Psoas muscle (tissue), 8 donors: Measurements from ENCODE around the gene ROS1. TPM values are rescaled to one million over a fixed set of nuclear protein-coding genes. Genes with fewer than 3 reads are reported as not detected.
"Not testable (repeated sequence)": the region's sequence is repeated elsewhere in the genome, so short reads cannot be mapped to it uniquely, and the experiment has no call there.

Experiments
- ATAC-seq, 4 donors: fragments of 200-7000 bp; cut with Tn5 transposase; one replicate each; pipeline ENCODE4 v1.9.1; 2020; ENCODE audit warnings: moderate library complexity in 3 of 4, mild to moderate bottlenecking in 2 of 4
- DNase-seq, 2 donors: peaks; one replicate each; pipeline ENCODE4 v3.0.0-alpha.2; 2020
- H3K27ac ChIP-seq: fragments of 200-600 bp; one replicate; pipeline ENCODE4 v1.8.0; 2022
- H3K27me3 ChIP-seq, 3 donors: fragments of 200-600 bp in 1 of 3; one replicate each; pipeline versions ENCODE4 v1.6.1 to v1.8.0; 2013 to 2022; ENCODE audit warnings: low read length in 2 of 3, mild to moderate bottlenecking in 2 of 3, moderate library complexity in 1 of 3; ENCODE audit not compliant: insufficient read depth in 3 of 3
- H3K36me3 ChIP-seq, 2 donors: fragments of 200-600 bp in 1 of 2; one replicate each; pipeline versions ENCODE4 v1.6.1 to v1.8.0; 2013 to 2022; ENCODE audit warnings: low read depth in 1 of 2, mild to moderate bottlenecking in 1 of 2, moderate library complexity in 1 of 2; ENCODE audit not compliant: insufficient read depth in 1 of 2
- H3K4me1 ChIP-seq: fragments of 200-600 bp; one replicate; pipeline ENCODE4 v1.8.0; 2022
- H3K4me3 ChIP-seq: fragments of 200-600 bp; one replicate; pipeline ENCODE4 v1.8.0; 2022; ENCODE audit warnings: mild to moderate bottlenecking
- H3K9me3 ChIP-seq: fragments of 200-600 bp; one replicate; pipeline ENCODE4 v1.8.0; 2022
- CTCF ChIP-seq: fragments of 200-600 bp; IDR thresholded peaks from one replicate; pipeline ENCODE4 v1.8.0; 2022; ENCODE audit warnings: antibody characterized with exemption
- whole genome bisulfite sequencing, 3 donors: extraction: QIAGEN DNeasy Blood & Tissue Kit; methylation state at CpG; one replicate each; pipeline versions ENCODE4 v1.1.6 to v1.1.7; 2013; 5-methylcytosine and 5-hydroxymethylcytosine counted together
- intact Hi-C, 2 donors: fragments of 100-400 bp; cut with DNase I; formaldehyde crosslinking; loops; one replicate each; pipeline versions ENCODE4 v1.11.0 to v1.14.2; 2022
- polyA plus RNA-seq, 3 donors: library from polyadenylated mRNA; stranded (reverse); fragments of 200-250 nt; gene quantifications; one replicate each; pipeline ENCODE4 v1.2.3, GENCODE V29; 2013
- total RNA-seq, 4 donors: library from RNA; stranded (reverse); fragmentation: NEBNext Ultra II Directional in 2 of 4; extraction: Animal tissue kit (Norgen Biotek cat#: 25700) in 2 of 4; gene quantifications; one replicate each; pipeline versions ENCODE4 v1.2.1 to v1.2.4, GENCODE V29; 2021 to 2023
- donor health status: healthy with polysubstance abuse.
- donor health status: DM: no; HTN: no; CAD: no; lungs with moderate emphysema.
- donor health status: Bipolar disorder and iron deficiency.
- donor health status: healthy.
- donor health status: DM: yes; HTN: yes; CAD: no.
- donor health status: DM: no; HTN: no; CAD: no.
- donor health status: DM: no; HTN: no; CAD: no.
- donor health status: DM: yes; HTN: yes; CAD: no.

The ROS1 gene
- total and polyA plus RNA-seq, 7 donors = 0.04 to 0.06 TPM; not detected in 5

GRCh38 chr6:117444600-117444999 lies 18.9 kb upstream of the ROS1 start:
- WGBS, 3 donors = 73 to 88% (median 78%) methylated on average over 2 of the region's 2 CpGs
- no peak for TF ChIP-seq CTCF

DNA sequence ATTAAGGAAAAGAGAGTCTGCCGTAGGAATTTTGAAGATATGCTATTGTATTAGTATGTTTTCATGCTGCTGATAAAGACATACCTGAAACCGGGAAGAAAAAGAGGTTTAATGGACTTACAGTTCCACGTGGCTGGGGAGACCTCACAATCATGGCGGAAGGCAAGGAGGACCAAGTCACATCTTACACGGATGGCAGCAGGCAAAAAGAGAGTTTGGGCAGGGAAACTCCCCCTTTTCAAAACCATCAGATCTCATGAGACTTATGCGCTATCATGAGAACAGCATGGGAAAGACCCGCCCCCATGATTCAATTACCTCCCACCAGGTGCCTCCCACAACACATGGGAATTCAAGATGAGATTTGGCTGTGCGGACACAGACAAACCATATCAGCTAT lies 16.6 kb upstream of the ROS1 start:
- H3K9me3 ChIP-seq, ATAC-seq, H3K36me3 ChIP-seq, H3K4me3 ChIP-seq, DNase-seq, H3K27me3 ChIP-seq, H3K4me1 ChIP-seq, intact Hi-C loops, H3K27ac ChIP-seq: not testable (repeated sequence)
- WGBS, 3 donors = 87 to 90% (median 90%) methylated on average over 8 of the region's 8 CpGs

More at GRCh38 chr6:117444600-117444999, 18.9 kb upstream of the ROS1 start:
- DNase-seq = no peak
- no peaks in the 10 kb centered on the region for H3K9me3 ChIP-seq
- ATAC-seq = no peak
- H3K36me3 ChIP-seq = no peaks in the 10 kb centered on the region
- no peaks in the 10 kb centered on the region for H3K27me3 ChIP-seq
- peaks cover 10% of the 10 kb centered on the region for H3K4me1 ChIP-seq
- no peak overlapping the region for H3K27ac ChIP-seq
- intact Hi-C loops = no loop called here
- no peak overlapping the region for H3K4me3 ChIP-seq

DNA sequence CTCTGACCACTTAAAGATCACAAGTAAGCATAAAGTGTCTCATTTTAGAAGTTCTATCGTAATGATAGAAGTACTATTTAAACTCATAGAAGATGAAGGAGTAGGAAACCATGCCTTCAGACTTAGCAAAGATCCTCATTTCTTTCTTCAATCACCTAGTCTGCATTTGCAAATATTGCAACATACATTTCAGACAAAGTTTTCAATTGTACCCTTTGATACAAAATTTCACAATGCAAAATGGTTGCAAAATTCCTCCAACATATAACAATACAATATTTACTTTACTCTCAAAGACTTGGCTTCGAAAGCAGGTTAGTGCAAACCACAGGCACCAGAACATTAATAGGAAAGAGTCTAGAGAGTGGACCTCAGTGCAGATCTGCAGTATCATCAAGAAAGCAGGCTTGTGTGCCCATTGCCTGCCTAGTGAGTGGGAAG lies 16.1 kb upstream of the ROS1 start:
- Histone ChIP-seq H3K36me3 (no peaks in the 10 kb centered on the region), H3K9me3 (no peaks in the 10 kb centered on the region), H3K4me3 (no peak overlapping the region), H3K27me3 (peaks cover 0 to 3% (median 0%) of the 10 kb centered on the region in 3 donors), H3K27ac (no peak overlapping the region), H3K4me1 (no peaks in the 10 kb centered on the region)
- ATAC-seq = no peak
- intact Hi-C loops = no loop called here
- WGBS, 3 donors = 85 to 91% (median 90%) methylated on average over 2 of the region's 2 CpGs
- DNase-seq = no peak
- TF ChIP-seq CTCF = no peak

DNA sequence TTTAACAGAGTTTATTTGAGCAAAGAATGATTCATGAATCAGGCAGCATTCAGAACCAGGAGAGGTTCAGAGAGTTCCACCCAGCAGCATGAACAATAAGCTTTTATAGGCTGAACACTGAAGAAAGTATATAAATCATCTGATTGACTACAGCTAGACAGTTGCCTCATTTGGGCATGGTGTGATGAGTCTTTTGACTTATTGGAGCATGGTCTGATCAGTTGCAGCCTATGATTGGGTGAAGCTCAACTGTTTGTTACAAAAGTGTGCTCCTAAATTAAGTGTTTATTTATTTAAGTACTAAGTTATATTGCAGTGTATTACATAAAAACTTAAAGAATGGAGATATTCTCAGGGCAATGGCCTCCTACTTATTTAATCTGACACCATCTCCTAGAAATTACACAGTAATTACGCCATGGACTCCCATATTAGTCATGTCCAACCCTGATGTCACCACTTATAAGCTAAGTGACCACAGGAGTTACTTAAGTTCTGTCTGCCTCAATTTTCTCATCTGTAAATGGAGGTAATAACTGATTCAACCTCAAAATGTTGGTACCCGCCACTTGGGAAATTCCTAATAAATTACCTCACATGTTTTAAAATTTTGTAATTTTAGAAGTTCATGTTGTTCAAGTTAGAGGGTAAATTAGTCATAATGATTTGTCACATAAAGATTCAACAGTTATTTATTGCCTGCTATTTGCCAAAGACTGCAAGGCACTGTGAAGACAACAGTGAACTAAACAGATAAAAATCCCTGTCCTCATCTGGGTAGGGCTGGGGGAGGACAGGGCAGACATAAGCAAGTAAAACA lies 15.2 kb upstream of the ROS1 start:
- TF ChIP-seq CTCF = no peak
- Histone ChIP-seq H3K4me3 (no peak overlapping the region), H3K36me3 (no peaks in the 10 kb centered on the region), H3K9me3 (no peaks in the 10 kb centered on the region), H3K4me1 (no peaks in the 10 kb centered on the region), H3K27ac (no peak overlapping the region), H3K27me3 (peaks cover 0 to 3% (median 0%) of the 10 kb centered on the region in 3 donors)
- ATAC-seq = no peak
- intact Hi-C loops = no loop called here
- DNase-seq = no peak
- WGBS, 3 donors = 70 to 79% (median 73%) methylated on average over 2 of the region's 2 CpGs

DNA sequence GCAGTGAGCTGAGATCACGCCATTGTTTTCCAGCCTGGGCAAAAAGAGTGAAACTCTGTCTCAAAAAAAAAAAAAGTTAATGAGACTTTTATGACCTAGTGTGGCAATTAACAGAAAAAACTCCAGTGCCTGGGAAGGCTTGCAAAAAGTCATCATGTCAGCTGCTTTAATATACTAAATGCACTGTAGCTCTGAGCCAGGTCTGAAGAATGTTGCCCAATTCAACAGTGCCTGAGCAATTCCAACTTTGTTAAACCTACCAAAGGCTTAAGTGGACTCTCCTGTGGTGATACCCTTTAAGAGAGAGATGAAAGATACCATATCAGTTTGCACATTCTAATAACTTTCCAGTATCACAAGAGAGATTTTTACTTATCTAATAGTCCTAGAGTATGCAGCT lies 6.5 kb upstream of the ROS1 start:
- DNase-seq (no peak), ATAC-seq (no peak)
- peaks cover 0 to 2% (median 0%) of the 10 kb centered on the region in 3 donors for H3K27me3 ChIP-seq
- WGBS, 3 donors = 91 to 94% (median 93%) methylated on average over 1 of the region's 1 CpG
- H3K4me1 ChIP-seq = no peaks in the 10 kb centered on the region
- TF ChIP-seq CTCF = no peak
- no peaks in the 10 kb centered on the region for H3K36me3 ChIP-seq
- H3K4me3 ChIP-seq = no peak overlapping the region
- intact Hi-C loops = no loop called here
- no peak overlapping the region for H3K27ac ChIP-seq
- H3K9me3 ChIP-seq = no peaks in the 10 kb centered on the region
